H7 (cell line): ENCODE measurements around the gene SSR1. TPM values are rescaled to one million over a fixed set of nuclear protein-coding genes. Genes with fewer than 3 reads are reported as not detected.

ENCODE experiments used
- DNase-seq: peaks from one replicate; pipeline ENCODE4 v3.0.0; 2012
- H3K27me3 ChIP-seq: 2 replicates; pipeline ENCODE4 v1.6.0; 2011; ENCODE audit warnings: mild to moderate bottlenecking, low read length; ENCODE audit not compliant: control insufficient read depth, insufficient read depth
- H3K36me3 ChIP-seq: replicated peaks from 2 replicates; pipeline ENCODE4 v1.5.1; 2011; ENCODE audit warnings: low read length; ENCODE audit not compliant: control insufficient read depth, insufficient read depth
- H3K4me3 ChIP-seq: 2 replicates; pipeline ENCODE4 v1.5.1; 2011; ENCODE audit warnings: low read depth, mild to moderate bottlenecking, control low read depth, low read length, moderate library complexity; ENCODE audit not compliant: insufficient read depth
- total RNA-seq: library from RNA; depleted of rRNA; stranded (reverse); fragments of >200 nt; shearing (Covaris generic); gene quantifications from 2 replicates; pipeline ENCODE4 v1.2.3, GENCODE V29; 2014

The SSR1 gene
- total RNA-seq, 1 experiment from 2014 or later: 55.3 TPM

DNA sequence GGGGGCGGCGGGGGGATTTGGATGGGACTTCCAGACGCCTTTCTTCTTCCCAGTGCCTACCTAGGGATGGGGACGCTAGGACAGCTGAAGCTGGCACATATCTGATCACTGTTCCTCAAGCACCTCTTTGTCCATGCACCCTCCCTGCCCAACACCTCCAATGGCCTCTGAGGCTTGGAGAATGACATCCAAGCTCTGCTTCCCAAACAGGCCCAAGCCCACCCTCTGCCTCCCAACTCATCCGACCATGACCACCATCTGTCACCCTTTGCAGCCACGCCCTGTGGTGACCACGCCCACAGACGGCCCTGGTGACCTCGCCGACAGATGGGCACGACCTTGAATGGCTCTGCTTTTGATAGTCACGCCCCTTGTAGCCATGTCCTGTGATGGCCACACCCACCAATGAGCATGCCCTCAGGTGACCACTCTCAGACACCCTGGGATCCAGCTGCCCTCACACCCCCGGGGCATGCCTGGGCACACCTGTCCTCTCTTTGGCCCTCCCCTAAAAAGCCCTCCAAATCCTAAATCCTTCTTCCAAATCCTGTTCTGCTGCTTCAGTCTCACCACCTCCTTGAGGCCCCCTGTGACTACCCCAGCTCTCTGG lies 51.0 kb downstream of the SSR1 start:
- no peaks in the 10 kb centered on the region for H3K36me3 ChIP-seq
- H3K4me3 ChIP-seq: peak overlapping the region; percentile 79
- peak; percentile 83 for DNase-seq
- H3K27me3 ChIP-seq: no peaks in the 10 kb centered on the region

DNA sequence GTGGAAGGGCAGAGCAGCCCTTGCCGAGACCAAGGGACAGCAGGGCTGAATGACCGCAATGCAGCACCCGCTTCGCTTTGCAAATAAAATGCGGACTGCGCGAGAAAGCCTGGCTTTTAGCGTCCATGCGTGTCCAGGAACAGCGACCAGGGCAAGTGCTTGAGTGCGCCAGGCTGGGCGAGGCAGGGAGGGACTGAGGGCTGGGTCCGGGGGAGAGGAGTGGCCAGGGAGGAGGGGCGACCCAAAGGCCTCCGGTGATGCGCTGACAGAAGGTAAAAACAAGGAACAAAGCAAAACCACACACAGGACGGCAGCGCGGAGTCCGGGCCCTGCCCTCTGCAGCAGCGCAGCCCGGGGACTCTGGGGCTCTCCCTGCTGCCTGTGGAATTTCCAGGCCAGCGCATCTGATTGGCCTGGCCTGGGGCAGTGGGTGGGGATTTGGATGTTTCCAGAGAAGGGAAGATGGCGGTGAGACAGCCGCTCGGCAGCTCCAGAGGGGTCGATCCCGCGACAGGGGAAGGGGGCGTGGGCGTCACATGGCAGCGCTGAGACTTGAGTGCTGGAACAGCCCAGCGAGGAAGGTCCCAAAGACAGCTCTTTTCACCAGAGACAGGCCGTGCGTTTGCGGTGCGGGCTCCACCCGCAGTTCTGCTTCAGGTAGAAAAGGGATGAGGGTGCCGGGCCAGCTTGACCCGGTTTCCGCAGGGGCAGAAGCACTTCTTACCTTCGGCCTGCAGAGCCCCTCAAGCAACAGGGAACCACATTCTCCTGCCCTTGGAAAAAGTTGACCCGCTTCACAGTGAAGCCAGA lies 51.8 kb downstream of the SSR1 start:
- Histone ChIP-seq H3K36me3 (no peaks in the 10 kb centered on the region), H3K4me3 (peak overlapping the region; percentile 79), H3K27me3 (no peaks in the 10 kb centered on the region)
- peak; percentile 98 for DNase-seq

DNA sequence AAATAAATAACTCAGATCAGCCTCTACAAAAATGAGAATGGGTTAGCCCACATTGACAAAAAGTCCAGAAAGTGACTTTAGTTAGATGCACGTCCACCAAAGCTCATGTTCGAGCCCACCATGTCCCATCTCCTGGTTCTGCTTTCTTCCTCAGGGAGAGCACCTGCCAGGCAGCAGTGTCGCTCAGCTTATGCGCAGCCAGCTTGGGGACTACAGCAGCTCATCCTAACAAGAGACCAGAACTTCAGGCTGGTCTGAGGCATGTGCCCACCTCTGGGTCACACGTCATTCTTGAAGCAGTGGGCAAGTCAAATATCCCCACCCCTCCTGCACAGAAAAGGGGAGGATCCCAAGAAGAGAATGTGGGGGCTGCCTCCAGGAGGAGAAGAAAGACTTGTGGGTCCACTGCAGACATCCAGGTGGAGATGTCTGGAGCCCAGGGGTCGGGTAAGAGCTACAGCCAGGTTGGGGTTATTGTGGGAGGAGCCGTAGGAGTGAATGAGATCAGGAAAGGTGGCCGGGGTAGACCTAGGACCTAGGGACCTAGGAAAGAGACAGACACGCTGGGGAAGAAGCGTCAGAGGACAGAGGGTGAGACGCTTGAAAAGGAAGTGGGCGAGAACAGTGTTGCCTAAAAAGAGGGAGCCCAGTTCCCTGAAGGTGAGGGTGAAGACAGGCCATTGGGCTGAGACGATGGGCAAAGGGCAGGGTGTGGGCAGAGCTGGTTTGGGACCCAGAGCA lies 52.5 kb downstream of the SSR1 start:
- H3K4me3 ChIP-seq: peak overlapping the region; percentile 79
- H3K27me3 ChIP-seq: no peaks in the 10 kb centered on the region
- DNase-seq: peak; percentile 75
- no peaks in the 10 kb centered on the region for H3K36me3 ChIP-seq

DNA sequence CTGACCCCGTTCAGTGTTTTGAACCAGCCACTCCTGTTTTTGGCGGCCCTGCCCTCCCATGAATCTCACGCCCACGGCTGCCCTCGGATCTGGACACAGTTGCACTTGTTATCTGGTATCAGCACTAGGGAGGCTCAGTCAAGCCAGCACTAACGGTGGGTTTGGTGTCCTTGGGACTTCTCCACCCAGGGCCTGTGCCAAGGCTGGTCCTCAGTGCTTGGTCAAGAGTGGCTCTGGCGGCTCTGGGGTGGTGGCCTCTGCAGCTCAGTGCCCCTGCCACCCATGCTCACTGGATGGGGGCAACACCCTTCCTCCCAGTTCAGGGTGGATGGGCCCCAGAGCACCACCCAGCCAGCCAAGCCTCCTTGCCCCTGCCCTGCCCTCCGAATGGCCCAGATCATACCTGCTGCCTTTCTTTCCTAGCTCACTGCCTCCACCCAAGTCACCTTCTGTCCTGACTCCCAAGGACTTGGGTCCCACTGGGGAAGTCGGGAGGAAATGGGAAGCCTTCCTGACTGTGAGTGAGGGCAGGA lies 54.7 kb downstream of the SSR1 start:
- H3K27me3 ChIP-seq: no peaks in the 10 kb centered on the region
- H3K4me3 ChIP-seq: no peak overlapping the region
- H3K36me3 ChIP-seq: no peaks in the 10 kb centered on the region
- DNase-seq: no peak

DNA sequence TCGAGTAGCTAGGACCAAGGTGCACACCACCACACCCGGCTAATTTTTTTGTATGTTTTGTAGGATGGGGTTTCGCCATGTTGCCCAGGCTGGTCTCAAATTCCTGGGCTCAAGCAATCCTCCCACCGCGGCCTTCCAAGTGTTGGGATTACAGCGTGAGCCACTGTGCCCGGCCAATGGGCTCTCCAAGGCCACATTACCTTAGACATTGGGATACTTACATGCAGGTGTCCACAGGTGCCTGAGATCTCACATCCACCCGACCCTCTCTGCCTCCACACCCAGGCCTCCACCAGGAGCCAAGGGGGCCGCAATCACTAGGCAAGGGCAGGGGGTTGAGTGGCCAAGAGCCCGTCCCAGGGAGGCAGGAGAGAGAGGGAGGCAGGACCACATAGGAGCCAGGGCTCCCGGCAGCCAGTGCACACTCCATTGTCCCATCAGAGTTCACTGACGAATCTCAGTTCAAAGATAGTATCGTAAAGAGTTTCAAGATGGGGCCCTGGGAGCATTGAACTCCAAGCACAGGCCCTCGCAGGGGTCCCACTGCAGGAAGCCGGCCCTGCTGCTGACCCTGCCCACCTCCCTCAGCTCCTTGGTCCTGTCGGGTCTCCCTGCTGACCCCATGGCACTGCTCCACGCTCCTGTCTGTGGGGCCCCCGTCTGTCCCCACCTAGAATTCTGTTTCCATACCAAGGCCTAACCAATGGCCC lies 55.3 kb downstream of the SSR1 start:
- H3K4me3 ChIP-seq: no peak overlapping the region
- DNase-seq: no peak

DNA sequence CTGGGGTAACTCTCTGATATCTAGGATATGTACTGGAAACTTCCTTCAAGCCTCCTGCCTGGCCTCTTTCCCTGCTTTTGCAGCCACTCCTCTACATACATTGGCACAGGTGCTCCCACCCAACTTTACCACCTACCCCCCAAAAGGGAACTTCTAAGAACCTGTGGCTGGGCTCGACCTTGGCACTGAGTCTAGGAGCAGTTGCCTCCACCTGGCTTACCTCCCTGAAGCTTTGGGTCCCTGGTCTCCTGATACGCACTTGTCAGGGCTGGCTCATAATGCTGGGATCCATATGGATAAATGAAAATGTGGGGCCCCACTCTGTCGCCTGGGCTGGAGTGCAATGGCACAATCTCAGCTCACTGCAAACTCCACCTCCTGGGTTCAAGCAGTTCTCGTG lies 56.2 kb downstream of the SSR1 start:
- Histone ChIP-seq H3K27me3 (no peaks in the 10 kb centered on the region), H3K4me3 (no peak overlapping the region)
- DNase-seq: no peak

More for the DNA sequence above, 55.3 kb downstream of the SSR1 start:
- no peaks in the 10 kb centered on the region for H3K36me3 ChIP-seq
- no peaks in the 10 kb centered on the region for H3K27me3 ChIP-seq

DNA sequence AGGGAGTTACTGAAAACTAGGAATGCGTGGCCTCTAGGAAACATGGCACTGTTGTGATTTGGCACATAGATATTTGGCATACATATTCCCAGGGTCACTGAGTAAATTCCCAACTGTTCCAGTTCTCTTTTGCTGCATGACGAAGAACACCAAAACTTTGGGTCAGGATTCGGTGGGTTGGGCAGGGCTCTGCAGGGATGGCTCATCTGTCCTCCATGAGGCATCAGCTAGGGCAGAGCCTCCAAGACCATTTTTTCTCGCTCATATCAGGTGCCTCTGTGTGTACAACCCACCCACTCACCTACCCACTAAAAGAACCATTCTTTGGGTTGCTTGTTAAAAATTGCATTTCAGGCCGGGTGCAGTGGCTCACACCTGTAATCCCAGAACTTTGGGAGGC lies 57.1 kb downstream of the SSR1 start:
- Histone ChIP-seq H3K4me3 (no peak overlapping the region), H3K36me3 (no peaks in the 10 kb centered on the region; the same call in 1 of the 2 replicates), H3K27me3 (no peaks in the 10 kb centered on the region)
- no peak for DNase-seq

More for the DNA sequence above, 56.2 kb downstream of the SSR1 start:
- no peaks in the 10 kb centered on the region; the same call in 1 of the 2 replicates for H3K36me3 ChIP-seq

DNA sequence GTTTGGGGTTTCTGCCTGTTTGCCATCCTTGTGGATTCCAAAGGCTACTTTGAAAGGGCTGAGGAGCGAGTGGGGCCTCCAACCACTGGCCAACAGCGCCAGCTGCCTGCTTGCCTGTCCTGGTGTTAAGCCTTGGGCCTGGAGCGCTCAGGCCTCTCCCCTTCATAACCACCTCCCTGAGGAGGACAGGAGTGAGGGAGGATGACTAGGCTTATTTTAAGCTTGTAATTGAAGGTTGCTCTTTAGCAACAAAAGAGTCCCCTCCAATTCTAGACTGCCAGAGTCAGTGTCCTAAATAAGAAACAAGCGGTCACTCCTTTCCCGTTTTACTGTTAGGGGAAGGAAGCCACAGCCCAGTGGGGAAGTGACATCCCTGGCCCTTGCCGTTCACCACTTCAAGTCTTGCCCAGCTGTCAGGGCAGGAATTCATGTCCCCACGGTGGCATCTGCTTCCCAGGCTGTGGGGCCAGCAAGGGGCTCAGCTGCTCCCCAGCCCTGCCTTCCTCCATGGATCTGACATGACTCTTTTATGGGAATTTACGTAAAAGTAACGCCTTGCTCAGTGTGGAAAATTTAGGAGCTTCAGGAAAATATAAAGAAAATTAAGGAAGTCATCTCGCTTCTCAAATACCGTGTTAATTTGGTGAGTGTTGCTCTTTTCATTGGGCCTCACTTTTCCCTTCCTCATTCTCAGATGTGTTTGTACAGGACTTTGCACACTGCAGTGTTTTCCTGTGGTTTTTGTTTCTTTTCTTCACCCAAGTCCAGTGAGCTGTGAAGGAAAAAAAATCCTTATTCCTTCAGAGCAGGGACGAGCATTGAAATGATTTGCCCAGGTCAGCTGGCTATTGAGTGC lies 57.8 kb downstream of the SSR1 start:
- H3K27me3 ChIP-seq: no peaks in the 10 kb centered on the region
- no peak overlapping the region for H3K4me3 ChIP-seq
- DNase-seq: no peak
- no peaks in the 10 kb centered on the region; the same call in 1 of the 2 replicates for H3K36me3 ChIP-seq

DNA sequence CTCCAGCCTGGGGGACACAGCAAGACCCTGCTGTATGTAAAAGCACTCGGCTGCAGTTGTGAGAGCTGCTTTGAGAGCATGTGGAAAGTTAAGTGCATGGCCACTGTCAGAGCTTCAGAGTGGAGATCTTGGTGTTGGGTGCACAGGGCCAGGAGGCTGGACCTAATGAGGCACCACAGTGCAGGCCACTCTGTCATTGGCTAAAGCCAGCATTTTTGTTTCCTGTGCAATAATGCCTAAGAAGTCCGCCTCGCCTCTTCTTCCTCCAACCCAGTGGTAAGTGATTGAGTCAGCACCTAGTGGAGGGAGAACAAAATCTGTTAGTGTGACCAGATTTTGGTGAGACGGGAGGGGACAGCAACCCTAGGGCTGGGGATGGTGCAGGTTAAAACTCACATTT lies 60.6 kb downstream of the SSR1 start:
- no peak for DNase-seq
- H3K27me3 ChIP-seq: no peaks in the 10 kb centered on the region
- H3K4me3 ChIP-seq: no peak overlapping the region
- peaks cover 4% of the 10 kb centered on the region for H3K36me3 ChIP-seq

DNA sequence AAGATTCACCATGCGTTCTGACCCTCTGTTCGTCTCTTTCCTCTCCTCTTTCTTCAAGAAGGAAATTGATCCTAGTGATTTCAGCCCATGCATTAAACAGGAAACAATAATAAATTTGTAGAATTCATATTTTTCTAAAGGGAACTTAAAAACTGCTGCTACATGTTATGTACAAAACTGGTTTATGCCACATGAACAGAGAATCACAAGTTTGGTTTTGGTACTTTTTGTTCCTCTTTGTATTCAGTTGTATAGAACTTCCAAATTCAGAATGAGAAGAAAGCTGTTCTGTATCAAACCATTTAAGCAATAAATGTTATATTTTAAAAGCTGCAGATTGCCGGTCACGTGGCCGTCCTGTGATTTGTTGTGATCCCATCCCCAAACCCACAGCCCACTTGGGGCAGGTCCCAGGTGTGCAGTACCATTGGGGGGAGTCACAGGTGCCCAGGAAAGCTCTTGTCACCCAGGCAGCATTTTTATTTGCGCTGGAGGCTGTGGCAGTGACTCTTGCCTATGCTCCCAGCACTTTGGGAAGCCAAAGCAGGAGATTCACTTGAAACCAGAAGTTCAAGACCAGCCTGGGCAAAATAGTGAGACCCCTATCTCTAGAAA lies 61.2 kb downstream of the SSR1 start:
- DNase-seq: no peak
- Histone ChIP-seq H3K27me3 (no peaks in the 10 kb centered on the region), H3K36me3 (peaks cover 5% of the 10 kb centered on the region), H3K4me3 (no peak overlapping the region)

DNA sequence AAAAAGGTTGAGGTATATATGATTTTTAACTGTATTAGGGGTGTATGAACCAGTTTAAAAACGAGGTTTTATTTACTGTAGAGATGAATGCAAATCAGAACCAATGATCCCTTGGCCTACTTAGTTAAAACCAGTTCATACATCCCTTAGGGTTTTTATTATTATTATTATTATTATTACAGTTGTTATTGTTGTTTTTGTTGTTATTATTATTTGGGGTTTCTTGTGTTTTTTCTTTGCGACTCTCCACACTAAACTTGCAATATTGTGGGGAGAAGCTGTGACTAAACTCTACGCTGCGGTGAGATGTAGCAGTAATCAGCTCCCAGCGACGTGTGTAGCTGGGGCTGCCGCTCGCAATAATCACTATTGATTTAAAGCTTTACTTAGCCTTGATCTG lies 62.2 kb downstream of the SSR1 start:
- no peak overlapping the region for H3K4me3 ChIP-seq
- no peaks in the 10 kb centered on the region for H3K27me3 ChIP-seq
- DNase-seq: no peak
- H3K36me3 ChIP-seq: peaks cover 5% of the 10 kb centered on the region

DNA sequence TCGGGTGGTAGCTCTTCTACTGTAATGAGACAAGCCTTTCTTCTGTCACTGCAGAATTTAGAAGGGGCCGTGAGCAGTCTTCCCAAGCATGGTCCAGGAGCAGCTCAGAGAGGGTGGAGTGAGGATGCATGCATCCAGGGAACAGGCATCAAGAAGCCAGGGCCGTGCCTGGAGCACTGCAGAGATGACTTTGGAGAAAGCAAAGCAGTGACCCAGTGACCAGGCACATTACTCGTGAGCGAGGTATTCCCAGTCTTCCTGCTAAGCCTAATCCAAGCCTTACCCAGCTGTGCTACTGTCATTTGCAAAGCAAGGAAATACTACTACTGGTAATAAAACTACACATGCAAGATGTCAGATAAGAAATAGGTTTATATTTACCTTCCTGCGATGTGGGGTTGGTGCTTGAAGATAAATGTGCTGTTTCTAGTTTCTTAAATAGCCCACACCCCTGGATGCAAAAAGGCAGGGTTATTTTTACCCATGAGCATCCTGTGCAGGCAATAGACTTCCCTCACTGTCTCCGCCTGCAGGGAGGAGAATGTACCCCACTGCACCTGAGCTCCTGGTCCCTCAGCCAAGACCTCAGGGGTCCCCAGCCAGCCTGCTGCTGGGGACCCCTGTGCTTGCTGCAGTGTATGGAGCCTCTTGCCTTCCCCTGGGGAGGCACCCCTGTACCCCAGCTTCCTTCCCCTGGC lies 62.9 kb downstream of the SSR1 start:
- H3K36me3 ChIP-seq: peaks cover 5% of the 10 kb centered on the region
- no peaks in the 10 kb centered on the region for H3K27me3 ChIP-seq
- H3K4me3 ChIP-seq: no peak overlapping the region
- DNase-seq: no peak

DNA sequence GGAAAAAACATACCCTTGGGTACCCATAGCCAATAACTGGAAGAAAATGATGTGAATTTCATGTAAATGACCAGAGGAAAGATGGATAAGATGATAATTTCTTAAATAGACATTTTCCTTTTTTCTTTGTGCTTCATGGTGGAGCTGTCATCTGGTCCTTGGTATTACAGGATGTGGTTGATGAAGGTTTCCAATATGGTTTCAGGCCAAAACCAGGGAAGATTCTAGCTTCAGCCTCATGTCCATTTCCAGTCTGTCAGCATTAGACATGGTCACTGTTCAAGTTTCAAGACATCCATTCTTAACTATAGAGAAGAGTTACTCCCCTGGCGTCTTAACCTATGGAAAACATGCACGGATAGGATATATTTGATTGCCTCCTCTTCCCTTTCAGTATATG lies 63.6 kb downstream of the SSR1 start:
- no peak for DNase-seq
- H3K36me3 ChIP-seq: peaks cover 5% of the 10 kb centered on the region
- no peak overlapping the region for H3K4me3 ChIP-seq
- no peaks in the 10 kb centered on the region for H3K27me3 ChIP-seq
